GM12878 (cell line): ENCODE data around the gene TOB1. TPM values are rescaled to one million over a fixed set of nuclear protein-coding genes. Genes with fewer than 3 reads are reported as not detected.
A peak's percentile ranks its signal among the peaks of the same experiment; 100 is the strongest.

Experiments
- ATF3 ChIP-seq: IDR thresholded peaks from 2 replicates; pipeline ENCODE4 v1.6.1; 2011; ENCODE audit warnings: low read depth, mild to moderate bottlenecking, low read length, moderate library complexity, borderline replicate concordance; ENCODE audit errors: extremely low read depth
- EGR1 ChIP-seq, 2 experiments: IDR thresholded peaks; 1 replicate in 1 of 2; 2 replicates in 1 of 2; pipeline ENCODE4 v1.6.1; 2011 to 2012; ENCODE audit warnings: low read depth in 2 of 2, low read length in 2 of 2, borderline replicate concordance in 1 of 2, mild to moderate bottlenecking in 1 of 2, moderate library complexity in 1 of 2
- FOXK2 ChIP-seq: fragments of 450-650 bp; IDR thresholded peaks from 2 replicates; pipeline ENCODE4 v1.6.1; 2017; ENCODE audit warnings: mild to moderate bottlenecking, moderate library complexity
- GATAD2B ChIP-seq: fragments of 450-650 bp; conservative IDR thresholded peaks from 2 replicates; pipeline ENCODE4 v1.6.1; 2017; ENCODE audit warnings: low read depth, mild to moderate bottlenecking, moderate library complexity
- IKZF2 ChIP-seq, 2 experiments: fragments of 450-650 bp; IDR thresholded peaks; 2 replicates each; pipeline ENCODE4 v1.6.1; 2017; ENCODE audit warnings: mild to moderate bottlenecking in 2 of 2, moderate library complexity in 2 of 2
- IRF4 ChIP-seq: IDR thresholded peaks from 2 replicates; pipeline ENCODE4 v1.6.1; 2011; ENCODE audit warnings: low read depth, low read length
- IRF5 ChIP-seq: fragments of 450-650 bp; IDR thresholded peaks from 2 replicates; pipeline ENCODE4 v1.6.1; 2017; ENCODE audit warnings: borderline replicate concordance
- MAX ChIP-seq: IDR thresholded peaks from 2 replicates; pipeline ENCODE4 v1.6.1; 2012; ENCODE audit warnings: low read depth, low read length, improper control_type of control experiment
- MEF2A ChIP-seq: IDR thresholded peaks from 2 replicates; pipeline ENCODE4 v1.6.1; 2011; ENCODE audit warnings: low read depth, mild to moderate bottlenecking, low read length, moderate library complexity; ENCODE audit not compliant: insufficient read depth
- MYB ChIP-seq: fragments of 150-350 bp; IDR thresholded peaks from 2 replicates; pipeline ENCODE4 v1.6.1; 2014; ENCODE audit warnings: mild to moderate bottlenecking, low read depth, low read length, borderline replicate concordance
- REST ChIP-seq: IDR thresholded peaks from 2 replicates; pipeline ENCODE4 v1.6.1; 2012; ENCODE audit warnings: mild to moderate bottlenecking, low read depth, low read length
- SPI1 ChIP-seq: IDR thresholded peaks from 2 replicates; pipeline ENCODE4 v1.6.1; 2011; ENCODE audit warnings: low read depth, mild to moderate bottlenecking, low read length, moderate library complexity, borderline replicate concordance; ENCODE audit not compliant: insufficient read depth
- SUPT20H ChIP-seq: IDR thresholded peaks from 2 replicates; pipeline ENCODE4 v1.6.1; 2011; ENCODE audit warnings: low read depth, mild to moderate bottlenecking, low read length, moderate library complexity, borderline replicate concordance; ENCODE audit not compliant: control insufficient read depth
- YY1 ChIP-seq: IDR thresholded peaks from 2 replicates; pipeline ENCODE4 v1.6.1; 2011; ENCODE audit warnings: low read depth, mild to moderate bottlenecking, low read length
- ZNF207 ChIP-seq: fragments of 450-650 bp; IDR thresholded peaks from 2 replicates; pipeline ENCODE4 v1.6.1; 2014; ENCODE audit warnings: antibody characterized with exemption, mild to moderate bottlenecking, borderline replicate concordance
- ZNF274 ChIP-seq: IDR thresholded peaks from one replicate; pipeline ENCODE4 v1.8.0; 2011; ENCODE audit not compliant: insufficient read length, insufficient read depth
- ZNF687 ChIP-seq: fragments of 450-650 bp; IDR thresholded peaks from 2 replicates; pipeline ENCODE4 v1.6.1; 2017; ENCODE audit warnings: mild to moderate bottlenecking, moderate library complexity
- polyA plus RNA-seq, 11 experiments: library from polyadenylated mRNA; depleted of rRNA in 4 of 11; unstranded in 6 of 11; stranded (reverse) in 5 of 11; fragments of >200 nt; fragmentation: Nextera tagmentation in 4 of 11; fragmentation: Illumina TruSeq in 1 of 11; extraction: Ambion mirVana in 4 of 11; extraction: Trizol in 1 of 11; gene quantifications; 1 replicate in 1 of 11; 2 replicates in 10 of 11; pipeline versions ENCODE4 v1.2.1 to v1.2.3, GENCODE V29; 2011 to 2016; ENCODE audit warnings: inconsistent platforms in 2 of 11, missing spikeins in 2 of 11, low read depth in 1 of 11
- total RNA-seq, 4 experiments: library from RNA; depleted of rRNA in 3 of 4; stranded (reverse); fragments of >200 nt in 3 of 4; fragmentation: Illumina TruSeq in 1 of 4; extraction: Trizol in 1 of 4; gene quantifications; 2 replicates each; pipeline versions ENCODE4 v1.2.1 to v1.2.3, GENCODE V29; 2013 to 2021

Gene TOB1
- total and polyA plus RNA-seq, 10 of the 15 experiments (the other 5 are each of a cell fraction or from before 2014, with no cell fraction given) = 5.0 to 32.4 (median 13.7) TPM

- TF ChIP-seq IRF5 (no peak), ZNF687 (peak; percentile 94), IKZF2 (IDR thresholded peaks at IDR 0.05) (no peak; a peak in 1 of 4 replicates), ZNF274 (no peak), SPI1 (no peak), IRF4 (no peak), MEF2A (0 out of 2 replicates have a peak, but pooled peaks have one; percentile 31), MAX (no peak; the same call in 1 of the 2 replicates), SUPT20H (no peak), ATF3 (no peak), EGR1 (IDR thresholded peaks at IDR 0.05; ENCODE audit: borderline replicate concordance in 1 of 2, low read depth in 2 of 2, low read length in 2 of 2) (peak in 1 of 2 experiments; percentile 62; a peak in 2 of 3 replicates), FOXK2 (no peak), YY1 (no peak; the same call in 1 of the 2 replicates), MYB (0 out of 2 replicates have a peak, but pooled peaks have one; percentile 35), REST (peak; percentile 54; the same call in 1 of the 2 replicates), GATAD2B (no peak; the same call in 1 of the 2 replicates), ZNF207 (no peak)
Observed at GRCh38 chr17:50866261-50866949, at the start of gene TOB1 (continued).
